ENCODE results near the gene LCN9.

LCN9 gene

GRCh38 chr9:135716045-135716444 lies 52.9 kb downstream of the LCN9 start:
- Histone ChIP-seq H3K27ac (ENCODE audit: low read depth in 2 of 2, low read length in 2 of 2) (no peak overlapping the region), H3K9me3 (ENCODE audit: control insufficient read depth in 2 of 2, low read length in 2 of 2) (no peaks in the 10 kb centered on the region), H3K36me3 (ENCODE audit: control insufficient read depth in 2 of 2, insufficient read depth in 2 of 2, low read length in 2 of 2) (no peaks in the 10 kb centered on the region), H3K9ac (ENCODE audit: low read depth in 1 of 2, low read length in 2 of 2) (no peak overlapping the region), H3K4me3 (ENCODE audit: low read length in 2 of 2) (no peak overlapping the region), H3K4me1 (ENCODE audit: control insufficient read depth in 2 of 2, insufficient read depth in 2 of 2, low read length in 2 of 2) (no peaks in the 10 kb centered on the region), H3K27me3 (ENCODE audit: control insufficient read depth in 2 of 2, insufficient read depth in 2 of 2, low read length in 2 of 2) (peaks cover 4 to 13% of the 10 kb centered on the region in 2 donors)

Data from mucosa of rectum (tissue), 2 donors.